IMR-90 (cell line): Measurements from ENCODE around the gene MGME1. TPM values are rescaled to one million over a fixed set of nuclear protein-coding genes. Genes with fewer than 3 reads are reported as not detected.

Experiments
- ATAC-seq: fragments of 200-7000 bp; cut with Tn5 transposase; 2 replicates; pipeline ENCODE4 v1.9.1; 2020; ENCODE audit warnings: low read depth, mild to moderate bottlenecking, moderate library complexity
- BruUV-seq: library from RNA; stranded (reverse); fragments of 400-500 nt; replicated peaks from 2 replicates; lab custom pipeline; 2021; lab: Mats Ljungman, UMichigan
- CTCF ChIA-PET: fragments of 300-600 bp; formaldehyde crosslinking; extraction: SDS; loops from one replicate; lab custom pipeline; 2021; ENCODE audit warnings: antibody characterized with exemption; lab: Yijun Ruan, JAX
- POLR2A ChIA-PET: fragments of 300-600 bp; sonication (Branson Sonifier 250); formaldehyde crosslinking; loops from one replicate; lab custom pipeline; 2022; ENCODE audit warnings: antibody characterized with exemption; ENCODE audit not compliant: unreplicated experiment; lab: Charles Lee
- DNase-seq: peaks from one replicate; pipeline ENCODE4 v3.0.0; 2013
- H2AFZ ChIP-seq: replicated peaks from 2 replicates; pipeline ENCODE3; 2013; ENCODE audit warnings: low read length, mild to moderate bottlenecking; ENCODE audit not compliant: poor library complexity
- H2AK5ac ChIP-seq: 2 replicates; pipeline ENCODE4 v1.6.1; 2013; ENCODE audit warnings: low read depth, low read length, inconsistent platforms
- H2AK9ac ChIP-seq: replicated peaks from 2 replicates; pipeline ENCODE3; 2013; ENCODE audit warnings: mild to moderate bottlenecking, low read depth, low read length, moderate library complexity; ENCODE audit not compliant: poor library complexity
- H2BK120ac ChIP-seq: 2 replicates; pipeline ENCODE4 v1.6.1; 2013; ENCODE audit warnings: low read depth, low read length, inconsistent platforms
- H2BK15ac ChIP-seq: 3 replicates; pipeline ENCODE4 v1.6.1; 2013; ENCODE audit warnings: low read depth, low read length, inconsistent platforms
- H2BK20ac ChIP-seq: 2 replicates; pipeline ENCODE4 v1.6.1; 2013; ENCODE audit warnings: low read depth, mild to moderate bottlenecking, inconsistent platforms, low read length, moderate library complexity
- H2BK5ac ChIP-seq: 2 replicates; pipeline ENCODE4 v1.6.1; 2013; ENCODE audit warnings: mild to moderate bottlenecking, low read depth, low read length, inconsistent platforms; ENCODE audit not compliant: poor library complexity, severe bottlenecking
- H3K14ac ChIP-seq: replicated peaks from 2 replicates; pipeline ENCODE4 v1.6.1; 2013; ENCODE audit warnings: low read depth, low read length, inconsistent platforms
- H3K18ac ChIP-seq: 2 replicates; pipeline ENCODE4 v1.6.1; 2013; ENCODE audit warnings: low read depth, low read length, control low read depth
- H3K23ac ChIP-seq: 2 replicates; pipeline ENCODE4 v1.6.1; 2013; ENCODE audit warnings: low read depth, low read length, inconsistent platforms
- H3K27ac ChIP-seq: 2 replicates; pipeline ENCODE4 v1.5.1; 2013; ENCODE audit warnings: mild to moderate bottlenecking, control low read depth, low read length; ENCODE audit not compliant: insufficient read depth
- H3K27me3 ChIP-seq: 2 replicates; pipeline ENCODE4 v1.6.1; 2013; ENCODE audit warnings: low read length; ENCODE audit not compliant: control insufficient read depth, insufficient read depth
- H3K36me3 ChIP-seq: 2 replicates; pipeline ENCODE4 v1.6.1; 2013; ENCODE audit warnings: low read length, mixed read lengths; ENCODE audit not compliant: control insufficient read depth, insufficient read depth
- H3K4ac ChIP-seq: 2 replicates; pipeline ENCODE4 v1.6.1; 2013; ENCODE audit warnings: low read depth, low read length, inconsistent platforms
- H3K4me1 ChIP-seq: 2 replicates; pipeline ENCODE4 v1.6.1; 2013; ENCODE audit warnings: low read length, mixed read lengths; ENCODE audit not compliant: control insufficient read depth, insufficient read depth
- H3K4me2 ChIP-seq: 2 replicates; pipeline ENCODE4 v1.6.1; 2013; ENCODE audit warnings: low read depth, mild to moderate bottlenecking, control low read depth, low read length, moderate library complexity
- H3K4me3 ChIP-seq: 2 replicates; pipeline ENCODE4 v1.5.1; 2013; ENCODE audit warnings: low read depth, mild to moderate bottlenecking, control low read depth, low read length, moderate library complexity; ENCODE audit not compliant: insufficient read depth
- H3K56ac ChIP-seq: 2 replicates; pipeline ENCODE4 v1.6.1; 2013; ENCODE audit warnings: low read length, inconsistent platforms; ENCODE audit not compliant: insufficient read depth; ENCODE audit errors: extremely low read depth
- H3K79me1 ChIP-seq, 2 experiments: 2 replicates each; pipeline ENCODE4 v1.6.1; 2013; ENCODE audit warnings: low read length in 2 of 2, inconsistent platforms in 1 of 2, low read depth in 1 of 2
- H3K9ac ChIP-seq: 2 replicates; pipeline ENCODE4 v1.6.1; 2013; ENCODE audit warnings: low read depth, low read length, control low read depth
- H3K9me1 ChIP-seq: 2 replicates; pipeline ENCODE4 v1.6.1; 2013; ENCODE audit warnings: low read length, inconsistent platforms; ENCODE audit not compliant: insufficient read depth
- H3K9me3 ChIP-seq: 2 replicates; pipeline ENCODE4 v1.6.1; 2013; ENCODE audit warnings: low read length; ENCODE audit not compliant: control insufficient read depth, insufficient read depth
- H4K20me1 ChIP-seq: 2 replicates; pipeline ENCODE4 v1.6.1; 2013; ENCODE audit warnings: low read length, inconsistent platforms; ENCODE audit not compliant: insufficient read depth
- H4K5ac ChIP-seq: 2 replicates; pipeline ENCODE4 v1.6.1; 2013; ENCODE audit warnings: mild to moderate bottlenecking, low read depth, low read length, control low read depth
- H4K8ac ChIP-seq, 2 experiments: 2 replicates each; pipeline ENCODE4 v1.6.1; 2013; ENCODE audit warnings: low read depth in 2 of 2, low read length in 2 of 2, control low read depth in 1 of 2, inconsistent platforms in 1 of 2
- H4K91ac ChIP-seq: 2 replicates; pipeline ENCODE4 v1.6.1; 2013; ENCODE audit warnings: low read depth, low read length, inconsistent platforms; ENCODE audit not compliant: insufficient read depth
- BHLHE40 ChIP-seq: fragments of 150-350 bp; IDR thresholded peaks from 2 replicates; pipeline ENCODE4 v1.6.1; 2016; ENCODE audit warnings: mild to moderate bottlenecking, low read depth, low read length
- CEBPB ChIP-seq: IDR thresholded peaks from 2 replicates; pipeline ENCODE4 v1.6.1; 2012; ENCODE audit warnings: low read depth, low read length, improper control_type of control experiment
- CHD1 ChIP-seq: IDR thresholded peaks from 2 replicates; pipeline ENCODE4 v1.6.1; 2012; ENCODE audit warnings: low read depth, low read length, improper control_type of control experiment
- CTCF ChIP-seq: conservative IDR thresholded peaks from 2 replicates; pipeline ENCODE4 v1.5.1; 2012; ENCODE audit warnings: mild to moderate bottlenecking, low read depth, low read length, improper control_type of control experiment
- ELK1 ChIP-seq: fragments of 150-350 bp; IDR thresholded peaks from 2 replicates; pipeline ENCODE4 v1.6.1; 2016; ENCODE audit warnings: low read depth, mild to moderate bottlenecking, low read length, moderate library complexity, borderline replicate concordance
- FOS ChIP-seq: fragments of 150-350 bp; IDR thresholded peaks from 2 replicates; pipeline ENCODE4 v1.6.1; 2016; ENCODE audit warnings: low read depth, low read length
- MAFK ChIP-seq: IDR thresholded peaks from 2 replicates; pipeline ENCODE4 v1.6.1; 2012; ENCODE audit warnings: low read depth, low read length, improper control_type of control experiment
- MAZ ChIP-seq: IDR thresholded peaks from 2 replicates; pipeline ENCODE4 v1.6.1; 2012; ENCODE audit warnings: low read depth, mild to moderate bottlenecking, low read length, improper control_type of control experiment, moderate library complexity, borderline replicate concordance
- MXI1 ChIP-seq: IDR thresholded peaks from 2 replicates; pipeline ENCODE4 v1.6.1; 2012; ENCODE audit warnings: low read depth, mild to moderate bottlenecking, low read length, moderate library complexity, borderline replicate concordance
- NFE2L2 ChIP-seq: fragments of 150-350 bp; IDR thresholded peaks from 2 replicates; pipeline ENCODE4 v1.6.1; 2016; ENCODE audit warnings: low read depth, mild to moderate bottlenecking, low read length
- POLR2A ChIP-seq: IDR thresholded peaks from 2 replicates; pipeline ENCODE4 v1.6.1; 2012; ENCODE audit warnings: mild to moderate bottlenecking, low read depth, low read length
- RAD21 ChIP-seq: IDR thresholded peaks from 2 replicates; pipeline ENCODE4 v1.6.1; 2012; ENCODE audit warnings: low read length, improper control_type of control experiment
- RCOR1 ChIP-seq: IDR thresholded peaks from 2 replicates; pipeline ENCODE4 v1.6.1; 2012; ENCODE audit warnings: mild to moderate bottlenecking, low read length, improper control_type of control experiment; ENCODE audit not compliant: insufficient replicate concordance
- RFX5 ChIP-seq: IDR thresholded peaks from 2 replicates; pipeline ENCODE4 v1.8.0; 2012; ENCODE audit warnings: low read depth, mild to moderate bottlenecking, low read length, moderate library complexity
- SMC3 ChIP-seq: fragments of 150-350 bp; IDR thresholded peaks from 2 replicates; pipeline ENCODE4 v1.6.1; 2016; ENCODE audit warnings: low read depth, mild to moderate bottlenecking, antibody characterized with exemption, low read length, moderate library complexity
- USF2 ChIP-seq: fragments of 150-350 bp; IDR thresholded peaks from 2 replicates; pipeline ENCODE4 v1.6.1; 2017; ENCODE audit warnings: mild to moderate bottlenecking, antibody characterized with exemption, low read length, low read depth
- WGBS, 2 experiments: methylation state at CpG; one replicate each; pipeline versions ENCODE4 v1.1.5 to v1.1.7; 2013; ENCODE audit warnings: missing lambda C conversion rate in 2 of 2; ENCODE audit not compliant: insufficient read length in 1 of 2; ENCODE audit errors: extremely low coverage in 2 of 2; 5-methylcytosine and 5-hydroxymethylcytosine counted together
- dilution Hi-C: fragments of 300-500 bp; cut with HindIII; formaldehyde crosslinking; loops from one replicate; pipeline ENCODE4 v1.14.3; 2018; ENCODE audit warnings: low sequenced_read_pairs; ENCODE audit not compliant: unreplicated experiment
- in situ Hi-C: fragments of 300-500 bp; cut with MboI; formaldehyde crosslinking; loops from 3 replicates; pipeline ENCODE4 v1.14.3; 2019; ENCODE audit warnings: low sequenced_read_pairs, inconsistent platforms, mixed read lengths
- intact Hi-C: fragments of 100-400 bp; cut with micrococcal nuclease; formaldehyde crosslinking; loops from 2 replicates; pipeline ENCODE4 v1.10.0; 2022
- polyA plus RNA-seq, 3 experiments: library from polyadenylated mRNA; depleted of rRNA; stranded (reverse); fragments of >200 nt; gene quantifications; 2 replicates each; pipeline ENCODE4 v1.2.3, GENCODE V29; 2012; ENCODE audit warnings: low replicate concordance in 1 of 3
- total RNA-seq: library from RNA; depleted of rRNA; stranded (reverse); fragments of >200 nt; gene quantifications from 2 replicates; pipeline ENCODE4 v1.2.3, GENCODE V29; 2012

The MGME1 gene
- total and polyA plus RNA-seq, 2 of the 4 experiments (the other 2 are of a cell fraction): 7.2 to 9.3 TPM

- Histone ChIP-seq H3K23ac (no peak overlapping the region), H3K27ac (no peak overlapping the region), H3K9me1 (peaks cover 13% of the 10 kb centered on the region), H3K9me3 (no peaks in the 10 kb centered on the region), H2BK15ac (no peak overlapping the region), H2BK120ac (no peak overlapping the region), H4K5ac (no peak overlapping the region), H3K4me1 (peaks cover 13% of the 10 kb centered on the region; the same call in 1 of the 2 replicates), H3K36me3 (no peaks in the 10 kb centered on the region), H2AK5ac (no peak overlapping the region), H2AFZ (no peak overlapping the region), H3K4me3 (no peak overlapping the region), H3K4me2 (no peak overlapping the region), H3K79me1 (no peaks in the 10 kb centered on the region), H4K91ac (no peak overlapping the region), H3K18ac (no peak overlapping the region), H3K4ac (no peak overlapping the region), H3K9ac (no peak overlapping the region), H3K27me3 (no peaks in the 10 kb centered on the region; the same call in 1 of the 2 replicates), H4K8ac (no peak overlapping the region), H3K14ac (no peak overlapping the region), H4K20me1 (no peaks in the 10 kb centered on the region), H3K56ac (no peak overlapping the region), H2BK20ac (no peak overlapping the region), H2BK5ac (no peak overlapping the region), H2AK9ac (no peak overlapping the region)
- WGBS, 2 experiments: no CpG with 5 or more reads among the region's 7 CpGs
- DNase-seq: no peak
- intact Hi-C loops: loop anchor here (5.0 kb wide), 1 partner anchor 271 kb away; no protein-coding TSS in a partner anchor
- no TSS peak for BruUV-seq
- TF ChIP-seq POLR2A (no peak), MXI1 (no peak), RAD21 (no peak), ELK1 (no peak), BHLHE40 (no peak), USF2 (no peak), SMC3 (no peak), CHD1 (no peak), CTCF (no peak), FOS (no peak), MAZ (no peak), RCOR1 (no peak), MAFK (no peak), NFE2L2 (no peak), CEBPB (no peak), RFX5 (no peak)
- ChIA-PET CTCF (no interaction called here), POLR2A (interaction anchor here (0.6 kb wide), 1 partner anchor 324 kb away, joined by 3 read pairs; the partner anchor contains the start of gene RRBP1)
- dilution Hi-C loops: no loop called here
- ATAC-seq: no peak
- in situ Hi-C loops: no loop called here
Observed at GRCh38 chr20:18006684-18007083, 37.9 kb downstream of the MGME1 start.
